Transverse colon (tissue), 4 donors: Measurements from ENCODE around the gene STARD6.

Experiments used
- CTCF ChIP-seq, 5 experiments: fragments of 200-600 bp in 3 of 5; fragments of 450-650 bp in 2 of 5; sonication (generic) in 3 of 5; IDR thresholded peaks; 1 replicate in 2 of 5; 2 replicates in 3 of 5; pipeline ENCODE4 v1.5.1; 2016 to 2017; ENCODE audit warnings: antibody characterized with exemption in 5 of 5, inconsistent platforms in 3 of 5, mild to moderate bottlenecking in 2 of 5, moderate library complexity in 1 of 5
- EP300 ChIP-seq: sonication (generic); formaldehyde crosslinking; IDR thresholded peaks from one replicate; pipeline ENCODE4 v1.6.1; 2017; ENCODE audit warnings: antibody characterized with exemption, low read depth
- POLR2A ChIP-seq: fragments of 450-650 bp; IDR thresholded peaks from one replicate; pipeline ENCODE4 v1.6.1; 2016; ENCODE audit warnings: antibody characterized with exemption, mild to moderate bottlenecking, moderate library complexity
- POLR2AphosphoS5 ChIP-seq, 3 donors: sonication (generic); formaldehyde crosslinking; IDR thresholded peaks; one replicate each; pipeline ENCODE4 v1.6.1; 2016; ENCODE audit warnings: antibody characterized with exemption in 3 of 3

GRCh38 chr18:54278615-54279014 is 79.0 kb downstream of the STARD6 start:
- no peak for TF ChIP-seq POLR2AphosphoS5 (IDR thresholded peaks at IDR 0.05)
- TF ChIP-seq CTCF (IDR thresholded peaks at IDR 0.05): no peak
- TF ChIP-seq POLR2A: no peak
- no peak for TF ChIP-seq EP300
